NCI-H1048 (cell line): ENCODE data around the gene PRKAG2.

ENCODE experiments used
- DNase-seq: peaks from one replicate; lab custom pipeline; 2025; lab: John Stamatoyannopoulos, UW

Gene PRKAG2

DNA sequence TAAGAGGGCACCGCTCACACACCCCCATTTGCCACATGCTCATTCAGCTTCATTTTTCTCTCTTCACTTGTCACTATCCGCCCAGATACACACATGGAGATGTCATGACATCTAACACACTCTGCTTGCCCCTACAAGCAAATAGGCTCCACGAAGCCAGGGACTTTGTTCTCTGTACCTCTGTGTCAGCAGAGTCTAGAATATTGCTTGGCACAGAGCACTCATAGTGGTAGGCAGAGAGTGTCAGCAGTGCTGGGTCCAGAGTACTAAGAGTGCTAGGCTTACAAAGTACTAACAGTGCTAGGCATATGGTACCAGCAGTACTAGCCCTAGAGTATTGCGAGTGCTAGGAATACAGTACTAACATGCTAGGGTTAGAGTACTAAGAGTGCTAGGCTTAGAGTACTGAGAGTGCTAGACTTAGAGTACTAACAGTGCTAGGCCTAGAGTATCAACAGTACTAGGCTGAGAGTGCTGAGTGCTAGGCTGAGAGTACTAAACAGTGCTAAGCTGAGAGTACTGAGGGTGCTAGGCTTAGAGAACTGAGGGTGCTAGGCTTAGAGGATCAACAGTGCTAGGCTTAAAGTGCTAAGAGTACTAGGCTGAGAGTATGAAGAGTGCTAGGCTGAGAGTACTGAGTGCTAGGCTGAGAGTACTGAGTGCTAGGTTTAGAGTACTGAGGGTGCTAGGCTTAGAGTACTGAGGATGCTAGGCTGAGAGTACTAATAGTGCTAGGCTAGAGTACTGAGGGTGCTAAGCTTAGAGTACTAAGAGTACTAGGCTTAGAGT, 166.1 kb downstream of the PRKAG2 start:
- no peak for DNase-seq

DNA sequence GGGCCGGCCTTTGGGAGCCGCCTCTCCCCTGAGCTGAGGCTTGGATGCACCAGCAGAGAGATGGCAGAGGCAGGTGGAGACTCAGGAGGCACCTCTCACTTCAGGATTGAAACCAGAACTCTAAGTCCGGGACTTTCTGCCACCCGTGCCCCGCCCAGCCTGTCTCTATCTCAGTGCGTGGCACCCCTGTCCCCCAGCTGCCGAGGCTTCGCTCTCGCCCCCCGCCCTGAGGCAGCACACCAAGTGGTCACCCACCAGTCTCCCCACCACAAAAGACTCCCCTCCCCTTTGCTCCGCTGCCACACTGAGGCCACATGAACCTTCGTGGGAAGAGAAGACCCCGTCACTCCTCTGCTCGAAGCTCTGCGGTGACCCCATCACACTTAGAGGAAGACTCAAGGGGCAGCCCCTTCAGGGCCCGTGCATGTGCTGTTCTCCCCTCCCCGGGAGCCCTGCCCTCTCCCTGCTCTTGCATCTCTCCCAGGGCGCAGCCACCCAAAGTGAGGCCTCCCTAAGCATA, 166.7 kb downstream of the PRKAG2 start:
- no peak for DNase-seq

DNA sequence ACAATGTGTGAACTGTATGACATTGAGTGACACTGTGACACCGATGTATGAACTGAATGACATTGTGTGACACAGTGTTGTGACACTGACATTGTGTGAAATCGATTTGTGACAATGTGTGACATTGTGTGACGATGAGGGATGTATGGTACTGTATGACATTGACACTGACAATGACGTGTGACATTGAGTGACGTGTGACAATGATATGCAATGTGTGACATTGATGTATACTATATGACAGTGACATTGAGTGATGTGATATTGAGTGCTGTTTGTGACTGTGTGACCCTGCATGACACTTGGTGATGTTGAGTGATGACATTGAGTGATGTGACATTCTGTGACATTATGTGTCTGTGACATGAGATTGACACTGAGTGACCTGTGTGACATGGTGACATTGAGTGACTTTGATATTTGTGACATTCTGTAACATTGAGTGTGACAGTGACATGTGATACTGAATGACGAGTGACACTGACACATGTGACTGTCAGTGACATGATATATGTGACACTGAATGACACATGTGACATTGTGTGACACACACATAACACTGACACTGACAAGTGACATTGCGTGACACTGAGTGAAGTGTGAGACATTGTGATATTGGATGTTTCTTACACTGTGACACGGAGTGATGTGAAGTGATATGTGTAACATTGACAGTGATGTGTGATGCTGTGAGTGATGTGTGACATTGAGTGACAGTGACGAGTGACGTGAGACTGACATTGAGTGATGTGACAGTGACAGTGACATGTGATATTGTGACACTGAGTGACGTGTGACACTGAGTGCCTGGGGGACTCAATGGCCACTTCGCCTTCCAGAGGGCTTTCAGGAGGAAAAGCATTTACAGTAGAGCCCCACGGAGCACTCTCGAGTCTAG, 167.5 kb downstream of the PRKAG2 start:
- DNase-seq: no peak

DNA sequence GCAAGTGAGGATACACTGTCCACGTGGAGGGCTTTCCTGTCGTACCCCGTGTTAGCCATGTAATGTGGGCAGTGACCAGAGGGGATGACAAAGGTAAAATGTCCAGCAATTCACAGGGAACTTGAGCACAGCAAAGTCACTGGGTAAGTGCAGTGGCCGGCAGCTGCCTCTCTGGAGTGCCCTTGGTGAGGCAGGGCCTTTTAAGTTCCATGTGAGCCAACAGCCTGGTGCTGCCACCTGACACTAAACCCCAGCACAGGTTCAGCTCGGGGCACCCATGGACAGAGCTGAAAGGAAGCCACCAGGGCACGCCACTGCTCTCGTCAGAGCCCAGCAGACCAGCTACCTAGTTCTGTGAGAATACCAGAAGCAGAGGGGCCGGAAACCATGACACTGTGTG, 168.3 kb downstream of the PRKAG2 start:
- no peak for DNase-seq

DNA sequence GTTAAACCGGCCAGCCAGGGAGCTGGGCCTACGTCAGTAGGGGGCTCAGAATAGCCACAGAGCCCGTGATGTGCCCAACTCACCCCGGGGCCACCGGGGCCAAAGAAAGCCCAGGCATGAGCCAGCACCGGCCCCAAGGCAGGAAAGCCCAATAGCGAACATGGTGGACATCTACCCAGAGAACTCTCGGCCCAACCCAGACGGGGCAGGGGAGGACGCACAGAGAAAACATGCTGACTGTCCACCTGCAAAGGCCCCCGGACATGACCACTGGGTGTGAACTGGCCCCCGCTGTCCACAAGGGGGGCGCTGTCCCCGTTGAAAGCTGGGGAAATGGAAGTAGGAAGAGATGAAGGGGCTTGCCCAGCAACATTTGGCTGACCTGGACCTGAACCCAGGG, 169.2 kb downstream of the PRKAG2 start:
- DNase-seq: no peak

DNA sequence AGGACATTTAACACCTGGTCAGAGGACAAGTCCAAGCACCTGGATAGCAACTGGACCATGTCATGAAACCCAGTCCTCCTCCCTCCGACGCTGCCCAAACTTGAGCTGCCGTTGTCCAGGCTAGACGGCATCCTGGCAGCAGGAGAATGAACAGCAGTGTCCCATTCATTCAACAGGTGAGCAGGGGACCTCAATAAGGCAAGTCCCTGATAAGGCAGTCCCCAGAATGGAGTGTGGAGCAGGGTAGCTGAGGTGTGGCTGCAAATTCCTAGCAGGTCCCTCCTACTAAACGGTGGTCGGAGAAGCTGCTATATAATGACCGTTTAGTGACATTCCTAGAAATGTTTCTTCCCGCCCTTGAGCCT, 169.8 kb downstream of the PRKAG2 start:
- DNase-seq: no peak

DNA sequence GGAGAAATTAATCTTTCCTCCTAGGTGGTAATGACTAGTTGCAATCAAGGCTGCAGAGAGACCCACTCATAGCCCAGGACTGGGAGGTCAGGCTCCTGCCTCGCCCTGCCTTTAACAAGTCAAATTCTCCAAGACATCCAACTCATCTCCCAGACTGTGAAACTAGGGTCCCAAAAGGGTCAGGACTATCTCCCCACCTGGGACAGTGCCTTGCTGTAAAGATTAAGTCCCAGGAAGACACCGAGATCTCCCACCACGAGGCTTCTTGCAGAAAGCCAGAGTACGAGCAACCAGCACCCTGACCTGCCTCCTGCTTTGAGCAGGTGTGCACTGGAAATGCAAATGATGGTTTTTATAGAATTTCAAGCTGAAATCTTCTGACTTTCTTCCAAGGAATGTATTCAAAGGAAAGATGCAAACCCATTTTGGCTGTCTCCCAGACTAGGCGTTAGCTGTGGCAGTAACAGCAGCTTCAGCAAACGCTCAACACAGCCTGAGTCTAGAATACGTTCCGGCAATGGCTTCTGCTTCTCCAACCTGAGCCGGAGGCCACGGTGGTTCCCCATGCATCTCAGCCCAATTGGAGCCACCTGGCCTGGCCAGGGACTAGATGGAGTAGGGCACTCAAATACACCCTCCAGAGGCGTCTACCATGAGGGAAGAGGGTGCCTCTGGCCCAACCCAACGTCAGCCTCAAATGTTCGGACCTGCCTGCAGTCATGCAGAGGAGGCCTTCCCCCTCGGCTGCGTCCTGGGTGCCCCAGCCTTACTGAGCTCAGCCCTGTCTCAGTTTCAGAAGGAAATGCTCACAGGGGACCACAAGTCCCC, 170.4 kb downstream of the PRKAG2 start:
- DNase-seq: no peak

DNA sequence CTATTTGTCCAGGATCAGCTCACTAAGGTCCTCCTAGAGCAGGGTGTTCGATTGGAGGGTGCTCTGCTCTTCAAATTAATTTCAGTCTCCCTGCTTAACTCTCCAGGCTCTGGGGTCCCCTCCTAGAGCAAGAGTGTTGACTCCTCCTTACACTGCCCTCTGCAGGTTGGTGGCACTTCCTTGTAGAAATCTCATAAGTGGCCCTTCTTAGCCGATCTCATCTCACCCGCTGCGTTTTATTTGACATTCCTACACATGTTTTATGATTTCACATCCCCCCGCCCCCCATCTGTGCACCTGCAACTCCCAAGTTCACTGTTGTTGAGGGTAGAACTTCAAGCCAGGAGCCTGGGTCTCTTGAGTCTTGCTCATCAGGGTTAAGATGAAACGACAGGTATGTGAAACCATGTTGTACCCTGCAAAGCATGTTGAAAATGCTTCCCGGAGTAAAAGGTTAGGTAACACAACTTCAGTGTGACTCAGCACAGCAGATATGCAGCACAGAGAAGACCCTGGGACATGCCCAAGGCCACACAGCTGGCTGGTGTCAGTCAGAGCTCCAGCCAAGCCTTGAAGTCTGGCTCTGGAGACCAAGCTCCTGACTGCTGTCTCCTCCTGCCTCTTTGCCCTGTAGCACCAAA, 171.2 kb downstream of the PRKAG2 start:
- DNase-seq: no peak

DNA sequence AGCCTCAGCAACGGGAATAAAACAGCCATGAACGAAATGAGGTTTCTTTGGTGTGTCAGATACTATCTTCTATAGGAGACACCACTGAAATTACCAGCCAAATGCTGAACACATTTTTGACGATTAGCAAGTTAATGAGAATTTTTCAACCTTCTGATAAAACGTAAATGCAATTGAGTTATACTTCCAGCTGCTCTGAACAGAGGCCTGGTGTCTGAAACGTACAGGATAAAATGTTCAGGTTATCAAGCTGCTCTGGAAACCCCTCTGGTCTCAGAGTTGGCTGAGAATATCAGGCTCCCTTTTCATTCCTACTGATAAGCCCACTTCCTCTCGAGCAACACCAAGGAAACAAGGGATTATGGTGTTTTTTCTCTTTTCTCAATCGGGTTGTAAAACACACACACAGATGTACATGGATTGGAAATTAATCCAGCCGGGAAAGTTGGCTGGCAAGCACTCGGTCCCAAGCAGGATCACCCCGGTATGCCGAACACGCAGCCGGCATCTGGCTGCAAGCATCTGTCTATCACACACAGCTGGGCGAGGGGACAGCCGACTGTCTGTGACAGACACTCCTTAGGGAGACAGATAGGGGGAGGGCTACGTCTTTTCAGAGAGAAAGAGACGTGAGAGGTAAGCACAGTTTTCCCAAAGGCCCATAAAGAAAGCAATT, 171.8 kb downstream of the PRKAG2 start:
- no peak for DNase-seq

DNA sequence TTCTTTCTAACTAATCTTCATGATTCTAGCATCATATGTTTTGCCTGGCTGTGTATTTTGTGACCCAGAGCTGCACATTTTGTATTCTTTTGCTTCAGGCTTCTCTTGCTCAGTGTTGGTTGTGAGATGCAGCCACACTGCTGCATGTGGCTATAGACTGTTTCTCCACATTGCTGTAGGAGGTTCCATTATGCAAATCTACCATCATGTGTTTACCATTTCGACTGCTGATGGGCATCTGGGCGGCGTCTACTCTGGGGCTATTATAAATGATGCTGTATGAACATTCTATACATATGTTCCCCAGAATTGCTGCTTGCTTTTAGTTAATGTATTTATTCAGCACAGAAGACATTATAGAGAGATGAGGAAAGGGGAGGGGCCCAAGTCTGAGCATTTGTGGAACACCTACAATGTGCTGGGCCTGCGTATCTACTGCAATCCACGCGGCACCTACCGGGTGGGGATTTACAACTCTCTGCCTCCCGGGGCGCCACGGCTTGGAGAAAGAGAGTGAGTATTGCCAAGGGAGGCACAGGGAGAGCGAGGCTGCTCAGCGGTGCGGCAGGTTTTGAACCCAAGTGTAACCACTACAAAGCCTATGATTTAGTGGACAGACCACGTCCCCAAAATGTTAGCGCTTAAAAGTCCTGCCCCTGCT, 172.5 kb downstream of the PRKAG2 start:
- no peak for DNase-seq

DNA sequence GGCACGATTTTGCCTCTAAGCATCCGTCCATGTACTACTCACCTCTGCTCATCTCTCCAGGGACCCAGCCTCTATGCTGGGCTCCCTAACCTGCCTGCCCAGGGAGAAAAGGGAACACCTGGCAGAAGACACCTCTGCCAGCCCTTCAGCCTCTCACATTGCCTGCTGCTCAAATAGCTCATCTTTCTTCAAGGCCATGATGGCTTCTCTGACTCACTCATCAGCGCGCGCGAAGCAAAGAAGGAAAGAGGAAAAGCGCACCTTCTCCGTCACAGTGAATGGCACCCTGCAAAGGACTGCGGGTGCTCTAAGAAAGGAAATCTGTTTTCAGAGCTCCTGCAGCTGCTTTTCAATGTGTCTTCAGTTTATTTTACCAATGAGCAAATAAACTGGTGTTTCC, 174.0 kb downstream of the PRKAG2 start:
- no peak for DNase-seq

DNA sequence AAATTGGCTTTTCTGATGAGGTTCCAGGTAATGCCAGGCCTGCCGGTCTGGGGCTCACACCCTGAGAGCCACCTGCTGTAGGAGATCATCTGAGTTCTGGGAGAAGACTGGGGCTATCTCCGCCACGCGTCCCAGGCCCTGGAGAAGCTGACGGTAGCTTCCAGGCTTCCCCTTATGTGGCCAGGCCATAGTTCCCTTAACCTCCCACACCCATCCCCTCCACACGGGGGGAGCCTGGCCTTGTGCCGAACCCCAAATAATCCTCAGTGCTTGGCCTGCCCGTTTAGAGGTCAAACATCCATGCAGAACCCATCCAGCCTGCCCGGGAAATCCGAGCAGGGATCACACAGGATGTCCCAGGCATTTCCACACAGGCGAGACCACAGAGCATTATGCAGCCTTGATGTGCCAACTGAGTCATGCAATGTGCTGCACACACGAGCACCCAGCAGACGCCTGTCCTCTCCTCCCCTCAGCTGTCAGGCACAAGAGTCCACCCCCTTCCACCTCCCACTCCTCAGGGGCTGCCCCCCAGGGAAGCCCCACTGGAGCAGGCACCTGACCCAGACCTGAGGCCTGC, 176.2 kb downstream of the PRKAG2 start:
- no peak for DNase-seq

DNA sequence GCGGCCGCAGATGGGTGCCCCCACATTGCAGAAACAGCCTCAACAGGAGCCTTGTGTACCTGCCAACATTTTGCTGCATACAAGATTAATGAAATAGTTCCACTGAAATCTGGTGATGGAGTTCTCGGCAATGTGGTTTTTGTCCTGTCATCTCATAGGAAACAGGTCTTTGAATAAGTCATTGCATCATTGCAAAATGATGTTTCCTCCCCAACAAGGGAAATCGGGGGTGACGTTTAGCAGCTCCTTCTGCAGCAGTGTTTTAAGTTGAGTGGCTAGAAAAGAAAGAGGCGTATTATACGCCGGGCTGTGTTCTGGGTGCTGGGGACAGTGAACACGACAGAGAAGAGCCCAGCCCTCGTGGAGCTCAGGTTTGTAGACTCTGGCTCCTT, 177.0 kb downstream of the PRKAG2 start:
- DNase-seq: no peak

DNA sequence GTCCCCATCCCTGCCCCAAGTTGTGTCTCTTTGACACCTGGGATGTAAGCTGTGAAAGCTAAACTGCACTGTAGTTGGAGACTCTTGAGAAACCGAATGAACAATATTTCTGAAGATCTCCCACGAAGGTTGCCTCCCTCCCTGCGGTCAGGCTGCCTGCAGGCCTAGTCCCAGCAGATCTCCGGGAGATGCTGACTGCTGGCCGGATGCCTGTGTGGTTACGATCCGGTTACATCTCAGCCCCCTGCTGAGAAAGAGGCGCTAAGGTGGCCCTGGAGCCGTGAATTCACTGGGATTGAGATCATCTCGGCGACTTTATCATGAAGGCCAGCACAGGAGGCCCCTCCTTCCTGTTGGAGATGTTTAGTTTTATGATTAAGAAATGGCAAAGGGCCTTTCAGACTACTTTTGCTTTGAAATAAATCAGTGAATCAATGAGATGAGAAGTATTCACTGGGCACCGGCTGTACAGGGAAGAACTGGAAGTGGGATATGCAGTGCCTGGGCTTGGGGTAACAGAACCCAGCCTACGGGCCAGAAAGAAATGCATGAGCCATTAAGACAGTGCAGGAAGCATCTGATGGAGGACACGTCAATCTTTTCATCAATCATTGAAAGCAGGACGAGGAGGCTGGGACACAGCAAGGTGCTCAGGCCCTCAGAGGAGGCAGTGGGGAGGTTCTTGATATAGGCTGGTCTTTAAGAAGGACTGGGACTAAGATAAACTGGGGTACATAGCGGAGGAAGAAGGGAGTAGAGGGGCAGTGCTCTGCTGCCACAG, 177.6 kb downstream of the PRKAG2 start:
- no peak for DNase-seq

DNA sequence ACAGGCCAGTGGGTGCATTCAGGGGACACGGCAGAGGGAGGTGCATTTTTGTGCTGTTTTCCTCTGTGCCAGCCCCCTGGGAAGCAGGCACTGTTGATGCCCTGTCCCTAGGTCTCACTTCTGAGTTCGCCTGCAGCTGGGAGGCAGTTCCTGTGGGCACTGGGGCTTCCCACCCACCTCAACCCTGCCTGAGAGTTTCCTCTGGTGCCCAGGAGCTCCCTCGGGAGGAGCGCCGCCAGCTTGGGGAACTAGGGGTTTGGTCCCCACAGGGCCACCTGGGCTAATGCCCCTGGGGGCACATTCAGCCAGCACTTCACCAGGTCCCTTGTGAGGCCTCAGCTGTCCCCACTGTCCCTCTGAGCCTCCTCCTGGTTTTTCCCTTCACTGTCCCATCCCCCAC, 179.0 kb downstream of the PRKAG2 start:
- no peak for DNase-seq

DNA sequence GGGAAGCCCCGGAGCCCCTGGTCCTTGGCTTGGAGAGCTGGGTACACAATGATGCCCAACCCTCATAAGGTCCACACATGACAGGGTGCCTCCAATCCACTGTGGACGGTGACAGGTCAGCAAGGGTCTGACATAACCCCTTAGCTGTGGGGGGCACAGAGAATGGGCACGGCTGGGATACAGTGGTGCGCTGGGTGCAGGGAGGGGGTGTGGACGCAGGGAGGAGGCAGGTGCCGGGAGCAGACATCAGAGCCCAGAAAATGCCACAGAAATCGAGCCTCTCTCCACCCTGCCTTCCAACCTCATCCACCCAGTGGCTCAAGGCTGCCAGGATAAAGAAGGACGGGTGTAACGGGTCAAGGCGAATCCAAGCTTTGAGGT, 179.4 kb downstream of the PRKAG2 start:
- no peak for DNase-seq

DNA sequence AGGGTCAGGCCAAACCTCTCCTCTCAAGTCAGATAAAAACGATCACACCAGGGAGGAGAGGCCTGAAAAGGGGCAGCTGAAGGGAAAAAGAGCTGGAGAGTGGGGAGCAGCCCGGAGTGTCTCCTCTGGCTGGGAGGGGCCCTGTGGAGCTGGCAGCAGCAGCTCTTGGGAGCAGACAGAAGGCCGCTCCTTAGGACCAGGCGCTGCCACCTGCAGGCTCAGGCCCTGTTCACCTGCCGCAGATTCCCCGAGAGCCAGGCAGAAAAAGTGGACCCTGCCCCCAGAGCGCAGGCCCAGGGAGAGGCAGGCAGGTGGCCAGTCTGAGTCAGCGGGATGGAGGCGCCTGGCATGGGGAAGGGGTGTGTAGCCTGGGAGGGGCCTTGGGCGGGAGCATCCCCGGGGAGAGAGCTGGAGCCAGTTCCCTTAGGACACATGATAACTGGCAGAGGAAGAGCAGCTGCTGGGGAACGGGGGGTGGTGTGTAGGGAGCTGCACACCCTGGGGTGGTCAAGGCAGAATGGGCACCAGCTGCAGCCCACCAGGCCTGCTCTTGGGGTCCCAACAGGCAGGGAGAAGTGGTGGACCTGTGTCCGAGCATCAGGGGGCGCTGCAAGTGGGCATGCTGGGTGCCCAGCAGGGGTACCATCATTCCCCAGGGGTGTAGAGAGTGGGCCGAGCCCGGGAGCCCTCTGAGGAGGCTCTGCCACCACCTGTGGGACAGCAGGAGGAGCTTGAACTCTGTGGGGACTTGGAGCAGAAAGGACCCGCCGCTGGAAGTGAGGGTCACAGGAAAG, 180.0 kb downstream of the PRKAG2 start:
- DNase-seq: no peak

DNA sequence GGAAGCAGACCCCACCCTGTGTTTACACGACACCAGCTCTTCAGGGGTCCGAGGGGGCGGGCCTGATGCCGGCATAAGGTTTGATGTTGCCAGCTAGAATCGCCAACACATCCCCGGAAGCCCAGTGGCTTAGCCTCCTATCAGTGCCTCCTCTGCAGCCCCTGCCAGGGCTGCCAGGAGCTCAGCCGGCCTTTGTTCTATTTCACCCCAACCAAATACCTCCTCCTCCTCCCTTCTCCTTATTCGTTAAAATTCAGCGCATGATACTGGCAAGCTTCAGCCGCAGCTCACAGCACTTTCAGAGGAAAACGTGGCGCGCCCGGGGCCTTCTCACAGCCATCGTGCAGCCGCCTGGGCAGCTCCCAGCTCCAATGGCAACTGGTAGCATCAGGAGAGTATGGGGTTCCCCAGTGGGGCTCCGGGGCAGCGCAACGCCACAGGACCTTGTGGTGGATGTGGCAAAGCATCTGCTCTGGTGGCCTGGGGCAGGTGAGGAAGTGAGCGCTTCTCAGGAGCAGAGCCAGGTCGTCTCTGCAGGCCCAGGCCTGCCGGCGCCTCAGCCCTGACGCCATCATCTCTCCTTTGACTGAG, 180.9 kb downstream of the PRKAG2 start:
- no peak for DNase-seq
